VCaP (cell line): ENCODE results near the gene TCF7L1.

ENCODE experiments used
- H3K27ac ChIP-seq: fragments of 450-650 bp; 2 replicates; pipeline ENCODE4 v1.5.1; 2017
- CTCF ChIP-seq: fragments of 450-650 bp; conservative IDR thresholded peaks from 2 replicates; pipeline ENCODE4 v1.5.1; 2017; ENCODE audit warnings: mild to moderate bottlenecking, moderate library complexity

The TCF7L1 gene

DNA sequence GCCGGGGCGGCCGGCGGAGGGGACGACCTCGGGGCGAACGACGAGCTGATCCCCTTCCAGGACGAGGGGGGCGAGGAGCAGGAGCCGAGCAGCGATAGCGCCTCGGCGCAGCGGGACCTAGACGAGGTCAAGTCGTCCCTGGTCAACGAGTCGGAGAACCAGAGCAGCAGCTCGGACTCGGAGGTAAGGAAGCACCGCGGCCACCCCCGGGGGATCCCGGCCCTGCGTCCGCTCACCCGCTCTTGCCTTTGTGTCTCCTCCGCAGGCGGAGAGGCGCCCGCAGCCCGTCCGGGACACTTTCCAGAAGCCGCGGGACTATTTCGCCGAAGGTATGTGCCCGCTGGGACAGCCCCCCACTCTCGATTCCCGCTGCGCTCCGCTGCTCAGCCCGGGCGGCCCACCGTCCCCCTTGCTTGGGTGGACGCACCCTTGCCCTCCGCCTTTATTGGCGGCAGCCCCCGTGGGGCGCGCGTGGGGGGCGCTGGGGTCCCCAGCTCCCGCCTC, 611 bp downstream of the TCF7L1 start:
- H3K27ac ChIP-seq: no peak overlapping the region
- TF ChIP-seq CTCF: no peak

DNA sequence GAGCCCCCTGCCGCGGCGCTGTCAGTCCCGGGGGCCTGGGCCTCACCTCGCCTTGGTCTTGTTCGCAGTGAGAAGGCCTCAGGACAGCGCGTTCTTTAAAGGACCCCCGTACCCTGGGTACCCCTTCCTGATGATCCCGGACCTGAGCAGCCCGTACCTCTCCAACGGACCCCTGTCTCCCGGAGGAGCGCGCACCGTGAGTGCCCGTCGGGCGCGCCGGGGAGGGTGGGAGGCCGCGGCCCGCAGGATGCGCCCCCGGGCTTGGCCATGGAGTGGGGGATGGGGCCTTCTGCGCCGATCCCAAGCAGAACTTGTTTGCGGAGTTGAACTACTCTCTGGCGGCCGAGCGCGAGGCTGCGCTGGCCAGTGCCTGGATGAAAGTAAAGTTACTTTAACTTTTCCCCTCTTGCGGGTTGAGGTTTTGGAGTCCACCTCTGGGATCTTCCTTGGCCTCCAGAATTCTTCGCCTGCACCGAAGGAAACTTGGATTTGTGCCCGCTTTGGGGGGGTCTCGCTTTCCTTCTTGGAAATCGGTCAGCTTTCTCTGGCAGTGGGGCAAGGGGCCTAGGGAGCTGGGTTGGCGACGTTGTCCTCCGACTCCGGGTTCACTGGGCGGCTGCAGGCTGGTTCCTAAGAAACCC, 1.2 kb downstream of the TCF7L1 start:
- no peak overlapping the region for H3K27ac ChIP-seq
- TF ChIP-seq CTCF: no peak

- TF ChIP-seq CTCF: no peak
- H3K27ac ChIP-seq: no peak overlapping the region
These were observed 1.9 kb downstream of the TCF7L1 start for GRCh38 chr2:85134896-85135659.

GRCh38 chr2:85135660-85135914, 2.4 kb downstream of the TCF7L1 start:
- TF ChIP-seq CTCF: no peak
- no peak overlapping the region for H3K27ac ChIP-seq

DNA sequence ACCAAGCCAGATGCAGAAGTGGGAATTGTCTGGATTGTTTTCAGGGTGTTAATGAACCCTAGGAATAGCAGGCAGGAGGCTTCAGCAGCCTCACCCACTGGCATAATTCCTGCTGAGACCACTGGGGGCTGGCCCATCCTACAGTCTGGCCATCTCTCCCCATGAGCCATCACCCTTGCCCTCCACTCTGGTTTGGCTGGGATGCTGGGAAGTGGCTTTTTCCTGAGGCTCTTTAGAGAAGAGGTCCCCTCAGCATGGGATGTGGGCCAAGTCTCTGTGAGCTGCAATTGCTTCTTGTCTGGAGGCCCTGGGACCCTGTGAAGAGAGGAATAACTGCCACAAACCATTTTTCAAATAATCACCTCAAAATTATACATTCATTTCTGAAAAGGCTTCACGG, 4.0 kb downstream of the TCF7L1 start:
- TF ChIP-seq CTCF: no peak
- no peak overlapping the region for H3K27ac ChIP-seq

- no peak for TF ChIP-seq CTCF
- no peak overlapping the region for H3K27ac ChIP-seq
These were observed 10.4 kb downstream of the TCF7L1 start for GRCh38 chr2:85143463-85144082.

DNA sequence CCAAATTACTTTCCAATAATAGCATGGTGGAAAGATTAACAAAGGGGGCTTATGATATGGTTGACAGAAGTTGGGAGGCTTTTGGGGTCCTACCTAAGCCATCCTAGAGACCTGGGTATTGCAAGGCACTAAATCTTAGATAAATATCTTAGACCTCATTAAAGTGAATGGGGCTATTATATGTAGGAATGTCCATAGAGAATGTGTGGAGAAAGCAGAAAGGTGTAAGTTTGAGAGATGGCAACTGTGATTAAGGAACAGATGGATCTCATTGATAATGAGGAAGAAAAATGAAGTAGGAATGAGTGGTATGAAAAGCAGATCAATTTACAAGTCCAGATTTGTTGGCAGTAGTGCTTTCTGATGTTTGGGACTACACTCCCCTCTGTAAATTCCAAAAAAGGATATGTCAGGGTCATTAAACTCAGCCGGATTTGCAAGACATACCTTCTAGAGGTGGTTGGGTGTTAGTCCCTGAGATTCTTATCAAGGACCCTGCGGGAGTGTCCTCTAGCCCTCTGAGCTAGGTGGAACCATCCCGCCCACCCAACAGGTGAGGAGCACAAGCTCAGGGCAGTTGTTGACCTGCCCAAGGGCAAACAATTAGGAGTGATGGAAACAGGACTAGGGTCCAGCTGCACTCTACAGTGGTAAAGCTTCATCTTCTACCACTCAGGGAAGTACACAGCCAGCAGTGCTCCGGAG, 12.1 kb downstream of the TCF7L1 start:
- no peak overlapping the region for H3K27ac ChIP-seq
- TF ChIP-seq CTCF: no peak
